HCT116 (cell line): ENCODE data around the gene HYAL2. TPM values are rescaled to one million over a fixed set of nuclear protein-coding genes. Genes with fewer than 3 reads are reported as not detected.

ENCODE experiments used
- ATAC-seq: fragments of 200-7000 bp; cut with Tn5 transposase; 2 replicates; pipeline ENCODE4 v1.9.1; 2020; ENCODE audit warnings: mild to moderate bottlenecking, moderate library complexity
- BruUV-seq: library from RNA; stranded (reverse); fragments of 400-500 nt; replicated peaks from 2 replicates; lab custom pipeline; 2021; lab: Mats Ljungman, UMichigan
- CTCF ChIA-PET: fragments of 300-600 bp; sonication (Branson Sonifier 250); formaldehyde crosslinking; loops from one replicate; lab custom pipeline; 2021; ENCODE audit warnings: antibody characterized with exemption; lab: Charles Lee
- POLR2A ChIA-PET: fragments of 300-600, 350-600 bp; sonication (Branson Sonifier 250); formaldehyde crosslinking; loops from one replicate; lab custom pipeline; 2021; ENCODE audit warnings: antibody characterized with exemption; lab: Charles Lee
- RAD21 ChIA-PET, 2 experiments: fragments of 300-600 bp; sonication (Branson Sonifier 250); formaldehyde crosslinking; loops; one replicate each; lab custom pipeline; 2023; ENCODE audit warnings: low total read pairs in 2 of 2; ENCODE audit not compliant: uncharacterized antibody in 2 of 2, unreplicated experiment in 2 of 2, low non-redundant PET in 1 of 2; lab: Charles Lee
- DNase-seq: peaks from one replicate; pipeline ENCODE4 v3.0.0-alpha.2; 2010; ENCODE audit warnings: low read depth, low spot score
- H2AFZ ChIP-seq: fragments of 200-600 bp; shearing (Covaris generic), sonication (generic); 2 replicates; pipeline ENCODE4 v1.6.1; 2017; ENCODE audit warnings: low read depth, mixed run types, mixed read lengths, antibody characterized with exemption, low read length; ENCODE audit not compliant: poor library complexity, severe bottlenecking
- H3K27ac ChIP-seq: 2 replicates; pipeline ENCODE4 v1.5.1; 2012; ENCODE audit warnings: low read depth, low read length
- H3K27me3 ChIP-seq: fragments of 200-600 bp; sonication (generic); 2 replicates; pipeline ENCODE4 v1.6.1; 2016; ENCODE audit warnings: mixed run types, low read length, mixed read lengths; ENCODE audit not compliant: insufficient read depth
- H3K36me3 ChIP-seq, 2 experiments: fragments of 200-500 bp in 1 of 2; fragments of 200-600 bp in 1 of 2; sonication (Bioruptor generic) in 1 of 2; sonication (generic) in 1 of 2; 2 replicates each; pipeline versions ENCODE4 v1.5.1 to v1.6.1; 2014 to 2016; ENCODE audit warnings: low read length in 2 of 2, inconsistent platforms in 1 of 2, mixed read lengths in 1 of 2, mixed run types in 1 of 2; ENCODE audit not compliant: insufficient read depth in 2 of 2, control insufficient read depth in 1 of 2
- H3K4me1 ChIP-seq, 2 experiments: fragments of 200-600 bp in 1 of 2; sonication (generic) in 1 of 2; 2 replicates each; pipeline versions ENCODE4 v1.5.1 to v1.6.1; 2012 to 2017; ENCODE audit warnings: low read length in 2 of 2, inconsistent platforms in 1 of 2, mild to moderate bottlenecking in 1 of 2, mixed read lengths in 1 of 2, mixed run types in 1 of 2, moderate library complexity in 1 of 2; ENCODE audit not compliant: insufficient read depth in 2 of 2, control insufficient read depth in 1 of 2
- H3K4me2 ChIP-seq: fragments of 200-600 bp; sonication (generic); 2 replicates; pipeline ENCODE4 v1.6.1; 2017; ENCODE audit warnings: mixed run types, low read length, mixed read lengths
- H3K4me3 ChIP-seq, 2 experiments: fragments of 200-600 bp in 1 of 2; sonication (generic) in 1 of 2; replicated peaks in 1 of 2; 2 replicates each; pipeline ENCODE4 v1.5.1; 2011 to 2016; ENCODE audit warnings: low read length in 2 of 2, control low read depth in 1 of 2, low read depth in 1 of 2, mild to moderate bottlenecking in 1 of 2, mixed read lengths in 1 of 2, mixed run types in 1 of 2
- H3K79me2 ChIP-seq: fragments of 200-600 bp; sonication (generic); 2 replicates; pipeline ENCODE4 v1.6.1; 2017; ENCODE audit warnings: mild to moderate bottlenecking, mixed run types, low read length, moderate library complexity, mixed read lengths; ENCODE audit not compliant: insufficient read depth
- H3K9ac ChIP-seq: fragments of 200-600 bp; sonication (generic); 2 replicates; pipeline ENCODE4 v1.6.1; 2016; ENCODE audit warnings: low read length, mixed read lengths
- H3K9me2 ChIP-seq: fragments of 200-600 bp; sonication (generic), shearing (Covaris generic); 2 replicates; pipeline ENCODE4 v1.6.1; 2017; ENCODE audit warnings: mixed run types, mild to moderate bottlenecking, moderate library complexity; ENCODE audit not compliant: insufficient read depth
- H3K9me3 ChIP-seq, 2 experiments: fragments of 200-500 bp in 1 of 2; fragments of 200-600 bp in 1 of 2; sonication (Bioruptor generic) in 1 of 2; sonication (generic) in 1 of 2; 2 replicates each; pipeline ENCODE4 v1.6.1; 2014 to 2017; ENCODE audit warnings: low read length in 2 of 2, mixed read lengths in 2 of 2, inconsistent platforms in 1 of 2, low read depth in 1 of 2, mild to moderate bottlenecking in 1 of 2, mixed run types in 1 of 2, moderate library complexity in 1 of 2; ENCODE audit not compliant: control insufficient read depth in 1 of 2, insufficient read depth in 1 of 2
- H4K20me1 ChIP-seq: fragments of 200-600 bp; sonication (generic), shearing (Covaris generic); 2 replicates; pipeline ENCODE4 v1.6.1; 2017; ENCODE audit warnings: mixed run types, mild to moderate bottlenecking, moderate library complexity; ENCODE audit not compliant: insufficient read depth
- CEBPB ChIP-seq: IDR thresholded peaks from 2 replicates; pipeline ENCODE4 v1.6.1; 2012; ENCODE audit warnings: low read depth
- CTCF ChIP-seq, 3 experiments: fragments of 200-600 bp in 1 of 3; sonication (generic) in 1 of 3; IDR thresholded peaks in 2 of 3; conservative IDR thresholded peaks in 1 of 3; 2 replicates each; pipeline ENCODE4 v1.5.1; 2012 to 2017; ENCODE audit warnings: low read depth in 2 of 3, low read length in 2 of 3, antibody characterized with exemption in 1 of 3, borderline replicate concordance in 1 of 3, control low read depth in 1 of 3, mild to moderate bottlenecking in 1 of 3, mixed read lengths in 1 of 3, mixed run types in 1 of 3, moderate library complexity in 1 of 3; ENCODE audit not compliant: insufficient read depth in 1 of 3
- EZH2phosphoT487 ChIP-seq: fragments of 200-600 bp; IDR thresholded peaks from 2 replicates; pipeline ENCODE4 v1.6.1; 2018; ENCODE audit warnings: antibody characterized with exemption, borderline replicate concordance
- JUND ChIP-seq: IDR thresholded peaks from 2 replicates; pipeline ENCODE4 v1.6.1; 2012
- REST ChIP-seq: IDR thresholded peaks from 2 replicates; pipeline ENCODE4 v1.6.1; 2012; ENCODE audit warnings: low read depth
- SP1 ChIP-seq: IDR thresholded peaks from 2 replicates; pipeline ENCODE4 v1.6.1; 2012; ENCODE audit warnings: low read depth
- SRF ChIP-seq: IDR thresholded peaks from 2 replicates; pipeline ENCODE4 v1.6.1; 2012; ENCODE audit warnings: low read depth
- ZFX ChIP-seq: fragments of 450-650 bp; IDR thresholded peaks from 2 replicates; pipeline ENCODE4 v1.6.1; 2017
- intact Hi-C: fragments of 100-400 bp; cut with micrococcal nuclease; formaldehyde crosslinking; loops from 2 replicates; pipeline ENCODE4 v1.10.0; 2022
- total RNA-seq: library from RNA; stranded (reverse); gene quantifications from one replicate; pipeline ENCODE4 v1.2.1, GENCODE V29; 2021; ENCODE audit not compliant: unreplicated experiment
- TF ChIP-seq, protein P1 (sequence below): IDR thresholded peaks from 2 replicates; pipeline ENCODE4 v1.6.1; 2011; ENCODE audit warnings: mild to moderate bottlenecking, low read length, moderate library complexity; ENCODE audit not compliant: insufficient replicate concordance; ENCODE audit errors: extremely low read depth

HYAL2 gene
- total RNA-seq, 1 experiment from 2014 or later, result 42.2 TPM

- Histone ChIP-seq H3K36me3 (no peaks in the 10 kb centered on the region), H3K79me2 (peaks cover 6% of the 10 kb centered on the region), H3K9me2 (no peaks in the 10 kb centered on the region), H3K4me3 (no peak overlapping the region), H3K4me1 (peaks cover 14 to 39% of the 10 kb centered on the region in 2 experiments), H3K9me3 (no peaks in the 10 kb centered on the region), H3K4me2 (no peak overlapping the region), H3K9ac (no peak overlapping the region), H3K27ac (no peak overlapping the region), H4K20me1 (no peaks in the 10 kb centered on the region), H2AFZ (no peak overlapping the region), H3K27me3 (no peaks in the 10 kb centered on the region)
- POLR2A ChIA-PET, result interaction anchor here (1.2 kb wide), 1 partner anchor 61 kb away, joined by 3 read pairs; the partner anchor contains the start of gene GNAI2
- TF ChIP-seq, protein P1, sequence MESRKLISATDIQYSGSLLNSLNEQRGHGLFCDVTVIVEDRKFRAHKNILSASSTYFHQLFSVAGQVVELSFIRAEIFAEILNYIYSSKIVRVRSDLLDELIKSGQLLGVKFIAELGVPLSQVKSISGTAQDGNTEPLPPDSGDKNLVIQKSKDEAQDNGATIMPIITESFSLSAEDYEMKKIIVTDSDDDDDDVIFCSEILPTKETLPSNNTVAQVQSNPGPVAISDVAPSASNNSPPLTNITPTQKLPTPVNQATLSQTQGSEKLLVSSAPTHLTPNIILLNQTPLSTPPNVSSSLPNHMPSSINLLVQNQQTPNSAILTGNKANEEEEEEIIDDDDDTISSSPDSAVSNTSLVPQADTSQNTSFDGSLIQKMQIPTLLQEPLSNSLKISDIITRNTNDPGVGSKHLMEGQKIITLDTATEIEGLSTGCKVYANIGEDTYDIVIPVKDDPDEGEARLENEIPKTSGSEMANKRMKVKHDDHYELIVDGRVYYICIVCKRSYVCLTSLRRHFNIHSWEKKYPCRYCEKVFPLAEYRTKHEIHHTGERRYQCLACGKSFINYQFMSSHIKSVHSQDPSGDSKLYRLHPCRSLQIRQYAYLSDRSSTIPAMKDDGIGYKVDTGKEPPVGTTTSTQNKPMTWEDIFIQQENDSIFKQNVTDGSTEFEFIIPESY, result no peak
- no peak for TF ChIP-seq SP1
- no peak for ATAC-seq
- intact Hi-C loops, result no loop called here
- no TSS peak for BruUV-seq
- RAD21 ChIA-PET, result no interaction called here
- no peak for DNase-seq
- CTCF ChIA-PET, result no interaction called here
These were observed 25.7 kb downstream of the HYAL2 start for GRCh38 chr3:50296721-50297383.

DNA sequence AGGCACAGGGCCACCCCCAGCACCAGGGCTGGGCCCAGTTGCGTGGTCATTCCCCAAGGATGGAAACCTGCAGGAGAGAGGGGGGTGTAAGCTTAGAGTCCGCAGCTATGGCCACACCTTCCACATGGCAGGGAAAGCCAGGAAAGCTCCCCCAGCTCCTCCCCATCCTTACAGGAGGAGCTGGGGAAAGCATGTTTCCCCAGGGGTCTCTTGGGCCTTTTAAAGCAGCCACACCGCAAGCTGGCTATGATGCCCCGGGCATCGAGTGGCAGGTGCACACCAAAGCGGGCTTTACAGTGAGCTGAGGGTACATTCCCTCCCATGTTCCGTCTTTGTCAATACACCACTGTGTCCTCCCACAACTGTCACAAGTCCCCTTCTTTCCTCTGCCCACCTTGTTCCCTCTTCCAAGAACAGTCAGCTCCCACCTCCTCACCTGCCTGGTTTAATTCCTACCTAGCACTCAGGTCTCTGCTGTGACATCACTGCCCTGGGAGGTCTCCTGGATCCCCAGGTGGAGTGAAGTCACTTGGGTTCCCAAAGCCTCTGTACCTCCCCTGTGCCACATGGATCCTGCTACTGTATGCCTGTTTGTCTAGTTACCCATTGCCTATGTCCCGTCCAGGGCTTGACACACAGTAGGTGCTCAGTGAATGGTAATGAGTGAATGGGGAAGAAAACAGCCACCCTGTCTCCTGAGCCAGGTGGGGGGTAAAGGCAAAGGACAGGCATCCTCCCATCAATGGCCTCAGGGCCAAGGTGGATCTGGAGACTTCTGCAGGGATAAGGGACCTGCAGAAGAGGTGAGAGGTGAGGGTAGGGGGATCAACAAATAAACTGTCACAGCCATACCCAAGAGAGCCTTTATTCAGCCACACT, 26.8 kb downstream of the HYAL2 start:
- BruUV-seq, result no TSS peak
- ChIA-PET POLR2A (no interaction called here), RAD21 (no interaction called here), CTCF (no interaction called here)
- Histone ChIP-seq H3K9me3 (no peaks in the 10 kb centered on the region), H3K27ac (no peak overlapping the region), H3K9ac (no peak overlapping the region), H3K27me3 (no peaks in the 10 kb centered on the region), H3K79me2 (peaks cover 17% of the 10 kb centered on the region), H4K20me1 (no peaks in the 10 kb centered on the region), H3K4me2 (no peak overlapping the region), H3K4me3 (no peak overlapping the region), H3K9me2 (no peaks in the 10 kb centered on the region), H2AFZ (no peak overlapping the region), H3K4me1 (peaks cover 15 to 35% of the 10 kb centered on the region in 2 experiments), H3K36me3 (peaks cover 0 to under 1% of the 10 kb centered on the region in 2 experiments; a peak in 1 of 4 replicates)
- intact Hi-C loops, result no loop called here
- DNase-seq (no peak), ATAC-seq (no peak)
- no peak for TF ChIP-seq CTCF (IDR thresholded peaks at IDR 0.05 in 2 of 3, conservative IDR thresholded peaks at IDR 0.05 in 1 of 3; ENCODE audit: borderline replicate concordance in 1 of 3, insufficient read depth in 1 of 3, low read depth in 2 of 3, low read length in 2 of 3)
- no peak for TF ChIP-seq SRF
- TF ChIP-seq CEBPB, result no peak
- no peak for TF ChIP-seq REST
- TF ChIP-seq JUND, result no peak
- TF ChIP-seq EZH2phosphoT487, result no peak
- TF ChIP-seq ZFX, result no peak
